ENCODE measurements around the gene FBLN5. TPM values are rescaled to one million over a fixed set of nuclear protein-coding genes. Genes with fewer than 3 reads are reported as not detected.
"Not testable (repeated sequence)": the region's sequence is repeated elsewhere in the genome, so short reads cannot be mapped to it uniquely, and the experiment has no call there.

The FBLN5 gene
- total RNA-seq, 8 experiments from 2014 or later = 0.50 to 516 (median 3.4) TPM

- ATAC-seq (replicated peaks in 6 of 8) = no peak
- Histone ChIP-seq H3K27ac (no peak overlapping the region), H3K4me3 (no peak overlapping the region), H3K4me1 (replicated peaks in 1 of 2) (no peaks in the 10 kb centered on the region)
- in situ Hi-C loops (cut with MboI; ENCODE audit: low pct_unique_long_range_greater_than_20kb in 2 of 9, low sequenced_read_pairs in 9 of 9, unreplicated experiment in 9 of 9) = no loop called here
- 20 to 100% (median 83%) methylated on average over 1 to 2 of the region's 2 CpGs; no CpG with 5 or more reads in 5 of the 10 experiments for WGBS, 10 experiments
These were observed 93.1 kb downstream of the FBLN5 start for GRCh38 chr14:91854327-91854934.

DNA sequence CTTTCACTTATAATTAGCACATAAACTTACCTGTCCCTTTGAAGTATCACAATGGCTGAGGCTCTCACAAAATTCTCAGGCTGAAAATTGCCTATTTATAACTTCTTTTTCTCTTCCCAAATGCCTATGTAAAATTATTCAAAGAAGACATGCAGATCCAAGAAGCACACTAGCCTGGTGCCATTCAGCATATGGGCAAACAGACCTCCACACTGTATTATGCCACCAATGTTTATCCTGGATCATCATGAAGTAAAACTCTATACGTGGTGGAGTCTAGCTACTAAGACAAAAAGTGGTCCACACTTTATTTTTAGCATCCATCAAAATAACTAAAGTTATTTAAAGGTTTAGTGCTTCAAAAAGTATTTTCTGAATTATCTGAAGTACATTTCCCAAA lies 95.9 kb downstream of the FBLN5 start:
- Histone ChIP-seq H3K27ac (no peak overlapping the region), H3K4me1 (replicated peaks in 1 of 2) (no peaks in the 10 kb centered on the region), H3K4me3 (no peak overlapping the region)
- in situ Hi-C loops (cut with MboI; ENCODE audit: low pct_unique_long_range_greater_than_20kb in 2 of 9, low sequenced_read_pairs in 9 of 9, unreplicated experiment in 9 of 9) = no loop called here
- ATAC-seq (replicated peaks in 6 of 8) = peak in 1 of 8 experiments; percentile 83
- WGBS, 10 experiments = 0 to 57% (median 0%) methylated on average over 1 of the region's 1 CpG; no CpG with 5 or more reads in 3 of the 10 experiments

GRCh38 chr14:91848504-91849001 lies 98.9 kb downstream of the FBLN5 start:
- ATAC-seq (replicated peaks in 6 of 8) = no peak
- 40 to 92% (median 62%) methylated on average over 1 to 4 of the region's 4 CpGs; no CpG with 5 or more reads in 2 of the 10 experiments for WGBS, 10 experiments

DNA sequence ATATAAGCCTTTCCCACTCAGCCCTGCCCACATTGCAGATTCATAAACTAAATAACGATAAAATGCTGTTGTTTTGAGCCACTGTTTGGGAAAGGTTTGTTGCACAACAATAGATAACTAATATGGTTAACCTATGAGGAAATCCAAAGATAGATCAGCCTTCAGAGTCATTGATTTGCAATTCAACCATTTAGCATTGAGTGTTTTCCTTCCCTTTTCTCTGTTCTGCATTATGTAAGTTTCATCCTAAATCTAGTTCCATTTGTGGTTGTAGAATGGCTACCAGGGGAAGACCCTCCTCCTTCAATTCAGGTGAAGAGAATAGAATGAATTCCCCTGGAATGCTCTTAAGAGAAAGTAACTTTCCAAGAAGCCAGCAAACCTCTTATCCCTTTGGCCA lies 99.8 kb downstream of the FBLN5 start:
- in situ Hi-C loops (cut with MboI; ENCODE audit: low pct_unique_long_range_greater_than_20kb in 2 of 9, low sequenced_read_pairs in 9 of 9, unreplicated experiment in 9 of 9) = no loop called here
- no peak overlapping the region for H3K4me3 ChIP-seq
- ATAC-seq (replicated peaks in 6 of 8) = no peak
- no peaks in the 10 kb centered on the region for H3K4me1 ChIP-seq (replicated peaks in 1 of 2)
- no peak overlapping the region for H3K27ac ChIP-seq
- WGBS, 10 experiments = 20 to 88% (median 60%) methylated on average over 1 of the region's 1 CpG; no CpG with 5 or more reads in 5 of the 10 experiments

More at GRCh38 chr14:91848504-91849001, 98.9 kb downstream of the FBLN5 start:
- Histone ChIP-seq H3K4me1 (replicated peaks in 1 of 2) (no peaks in the 10 kb centered on the region), H3K4me3 (no peak overlapping the region), H3K27ac (no peak overlapping the region)
- in situ Hi-C loops (cut with MboI; ENCODE audit: low pct_unique_long_range_greater_than_20kb in 2 of 9, low sequenced_read_pairs in 9 of 9, unreplicated experiment in 9 of 9) = no loop called here

DNA sequence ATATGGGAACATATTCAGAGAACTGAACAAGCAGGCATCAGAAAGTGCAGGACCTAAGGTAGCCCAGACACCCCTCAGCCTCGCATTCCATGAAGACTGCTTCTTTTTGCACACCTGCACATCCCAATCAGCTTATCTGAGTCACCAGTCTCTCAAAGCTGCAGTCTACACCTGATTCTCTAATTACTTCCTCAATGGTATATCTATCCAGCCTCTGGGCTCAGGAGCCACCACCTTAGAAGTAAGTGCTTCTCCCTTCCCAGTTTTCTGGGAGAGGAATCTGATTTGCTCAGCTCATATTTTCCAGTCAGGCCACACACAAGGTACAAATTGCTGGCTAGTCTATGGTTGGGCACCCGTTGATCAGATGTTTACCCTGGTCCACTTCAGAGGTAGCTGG lies 101.8 kb downstream of the FBLN5 start:
- in situ Hi-C loops (cut with MboI; ENCODE audit: low pct_unique_long_range_greater_than_20kb in 2 of 9, low sequenced_read_pairs in 9 of 9, unreplicated experiment in 9 of 9) = no loop called here
- 52 to 100% (median 71%) methylated on average over 1 to 2 of the region's 2 CpGs; no CpG with 5 or more reads in 5 of the 10 experiments for WGBS, 10 experiments
- no peak for ATAC-seq (replicated peaks in 6 of 8)
- Histone ChIP-seq H3K4me1 (replicated peaks in 1 of 2) (no peaks in the 10 kb centered on the region), H3K27ac (no peak overlapping the region), H3K4me3 (no peak overlapping the region)

GRCh38 chr14:91845056-91845455 lies 102.4 kb downstream of the FBLN5 start:
- H3K27ac ChIP-seq; in situ Hi-C loops (cut with MboI; ENCODE audit: low pct_unique_long_range_greater_than_20kb in 2 of 9, low sequenced_read_pairs in 9 of 9, unreplicated experiment in 9 of 9); ATAC-seq (replicated peaks in 6 of 8); H3K4me3 ChIP-seq; H3K4me1 ChIP-seq (replicated peaks in 1 of 2): not testable (repeated sequence)
- 86 to 100% (median 98%) methylated on average over 1 to 7 of the region's 8 CpGs; no CpG with 5 or more reads in 5 of the 10 experiments for WGBS, 10 experiments

- Histone ChIP-seq H3K27ac (no peak overlapping the region), H3K4me1 (replicated peaks in 1 of 2) (no peaks in the 10 kb centered on the region), H3K4me3 (no peak overlapping the region)
- WGBS, 10 experiments = 21 to 100% (median 75%) methylated on average over 1 to 3 of the region's 4 CpGs; no CpG with 5 or more reads in 2 of the 10 experiments
- ATAC-seq (replicated peaks in 6 of 8) = no peak
- in situ Hi-C loops (cut with MboI; ENCODE audit: low pct_unique_long_range_greater_than_20kb in 2 of 9, low sequenced_read_pairs in 9 of 9, unreplicated experiment in 9 of 9) = no loop called here
These were observed 103.5 kb downstream of the FBLN5 start for GRCh38 chr14:91844029-91844428.

- Histone ChIP-seq H3K27ac (no peak overlapping the region), H3K4me1 (replicated peaks in 1 of 2) (no peaks in the 10 kb centered on the region), H3K4me3 (no peak overlapping the region)
- in situ Hi-C loops (cut with MboI; ENCODE audit: low pct_unique_long_range_greater_than_20kb in 2 of 9, low sequenced_read_pairs in 9 of 9, unreplicated experiment in 9 of 9) = no loop called here
- WGBS, 10 experiments = 6 to 100% (median 85%) methylated on average over 1 to 4 of the region's 4 CpGs
- no peak for ATAC-seq (replicated peaks in 6 of 8)
These were observed 104.1 kb downstream of the FBLN5 start for GRCh38 chr14:91843437-91843836.

DNA sequence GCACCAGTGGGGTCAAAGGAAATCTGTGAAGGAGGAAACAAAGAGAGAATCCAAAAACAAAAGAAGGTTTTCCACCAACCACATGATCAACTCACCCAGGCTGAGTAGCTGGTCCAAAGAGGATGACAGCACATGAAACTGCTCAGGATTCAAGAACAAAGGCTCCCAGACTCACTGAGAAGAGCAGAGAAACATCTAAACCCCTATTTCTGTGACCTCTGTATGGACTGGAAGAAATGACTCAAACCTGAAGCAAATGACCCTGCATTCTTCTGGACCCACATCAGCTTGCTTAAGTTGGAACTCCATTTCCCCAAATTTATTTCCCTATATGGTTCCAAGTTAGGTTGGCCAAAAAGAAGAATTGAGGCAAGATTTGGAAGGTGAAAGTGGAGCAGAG lies 106.4 kb downstream of the FBLN5 start:
- Histone ChIP-seq H3K4me3 (no peak overlapping the region), H3K27ac (no peak overlapping the region), H3K4me1 (replicated peaks in 1 of 2) (no peaks in the 10 kb centered on the region)
- no peak for ATAC-seq (replicated peaks in 6 of 8)
- in situ Hi-C loops (cut with MboI; ENCODE audit: low pct_unique_long_range_greater_than_20kb in 2 of 9, low sequenced_read_pairs in 9 of 9, unreplicated experiment in 9 of 9) = no loop called here

- WGBS, 10 experiments = 40 to 100% (median 86%) methylated on average over 1 of the region's 1 CpG; no CpG with 5 or more reads in 3 of the 10 experiments
- Histone ChIP-seq H3K4me1 (replicated peaks in 1 of 2) (no peaks in the 10 kb centered on the region), H3K4me3 (no peak overlapping the region), H3K27ac (no peak overlapping the region)
- ATAC-seq (replicated peaks in 6 of 8) = no peak
- in situ Hi-C loops (cut with MboI; ENCODE audit: low pct_unique_long_range_greater_than_20kb in 2 of 9, low sequenced_read_pairs in 9 of 9, unreplicated experiment in 9 of 9) = no loop called here
These were observed 107.7 kb downstream of the FBLN5 start for GRCh38 chr14:91839749-91840148.

DNA sequence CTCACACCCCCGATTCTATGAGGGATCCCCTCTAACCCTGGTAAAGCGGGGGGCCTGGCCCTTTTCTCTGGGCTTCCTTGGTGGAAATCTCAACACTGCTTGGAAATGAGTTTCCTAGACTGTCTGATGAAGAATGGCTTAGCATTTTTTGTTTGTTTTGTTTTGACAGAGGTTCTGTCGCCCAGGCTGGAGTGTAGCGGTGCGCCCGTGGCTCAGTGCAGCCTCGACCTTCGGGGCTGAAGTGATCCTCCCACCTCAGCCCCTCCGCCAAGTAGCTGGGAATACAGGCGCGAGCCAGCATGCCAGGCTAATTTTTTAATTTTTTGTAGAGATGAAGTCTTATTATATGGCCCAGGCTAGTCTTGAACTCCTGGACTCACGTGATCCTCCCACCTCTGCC lies 110.4 kb downstream of the FBLN5 start:
- Histone ChIP-seq H3K4me1 (replicated peaks in 1 of 2) (no peaks in the 10 kb centered on the region), H3K27ac (no peak overlapping the region), H3K4me3 (peak overlapping the region in 4 of 5 donors; percentile 43 to 48 (median 47))
- in situ Hi-C loops (cut with MboI; ENCODE audit: low pct_unique_long_range_greater_than_20kb in 2 of 9, low sequenced_read_pairs in 9 of 9, unreplicated experiment in 9 of 9) = no loop called here
- no peak for ATAC-seq (replicated peaks in 6 of 8)
- WGBS, 10 experiments = 0 to 78% (median 51%) methylated on average over 1 to 6 of the region's 12 CpGs; no CpG with 5 or more reads in 1 of the 10 experiments

GRCh38 chr14:91835920-91836843 lies 111.3 kb downstream of the FBLN5 start:
- no peaks in the 10 kb centered on the region for H3K4me1 ChIP-seq (replicated peaks in 1 of 2)
- in situ Hi-C loops (cut with MboI; ENCODE audit: low pct_unique_long_range_greater_than_20kb in 2 of 9, low sequenced_read_pairs in 9 of 9, unreplicated experiment in 9 of 9) = no loop called here
- 17 to 20% methylated on average over 1 to 8 of the region's 84 CpGs; no CpG with 5 or more reads in 8 of the 10 experiments for WGBS, 10 experiments
- peak overlapping the region; percentile 28 to 48 (median 46) for H3K4me3 ChIP-seq
- ATAC-seq (replicated peaks in 6 of 8) = peak in 6 of 8 experiments; percentile 89 to 97 (median 94)
- no peak overlapping the region for H3K27ac ChIP-seq

All from motor neuron (in vitro differentiated cells).